Measurements from ENCODE around the gene NIPAL1. TPM values are rescaled to one million over a fixed set of nuclear protein-coding genes. Genes with fewer than 3 reads are reported as not detected.
"Not testable (repeated sequence)": the region's sequence is repeated elsewhere in the genome, so short reads cannot be mapped to it uniquely, and the experiment has no call there.

The NIPAL1 gene
- total RNA-seq, 1 experiment from 2014 or later = 7.1 TPM

GRCh38 chr4:48008021-48008596, 8.5 kb upstream of the NIPAL1 start:
- Mint-ChIP-seq H3K27ac (no peak overlapping the region), H3K9me3 (peaks cover 70% of the 10 kb centered on the region), H3K36me3 (peaks cover 78% of the 10 kb centered on the region), H3K27me3 (ENCODE audit: low read depth) (no peaks in the 10 kb centered on the region), H3K4me3 (no peak overlapping the region), H3K4me1 (peaks cover 20% of the 10 kb centered on the region)
- DNase-seq (ENCODE audit: low spot score) = no peak
- TF ChIP-seq OVOL2 (CRISPR knock-in tag; IDR thresholded peaks at IDR 0.05; ENCODE audit: borderline replicate concordance) (no peak), NFYB (CRISPR knock-in tag; conservative IDR thresholded peaks at IDR 0.05; ENCODE audit: low read depth) (no peak), PREB (CRISPR knock-in tag; IDR thresholded peaks at IDR 0.05; ENCODE audit: borderline replicate concordance) (no peak), SMAD3 (CRISPR knock-in tag; IDR thresholded peaks at IDR 0.05; ENCODE audit: borderline replicate concordance) (no peak), GTF2I (CRISPR knock-in tag; conservative IDR thresholded peaks at IDR 0.05) (no peak), MXD4 (CRISPR knock-in tag; IDR thresholded peaks at IDR 0.05; ENCODE audit: borderline replicate concordance) (no peak), PRDM15 (CRISPR knock-in tag; IDR thresholded peaks at IDR 0.05) (no peak)
- ATAC-seq = no peak
- ChIA-PET POLR2A (no interaction called here), CTCF (no interaction called here)

- CTCF ChIA-PET = interaction anchor here (0.8 kb wide), 1 partner anchor 174 kb away, joined by 3 read pairs; no protein-coding TSS in a partner anchor
- Mint-ChIP-seq H3K4me1 (peaks cover 26% of the 10 kb centered on the region), H3K9me3 (peaks cover 57% of the 10 kb centered on the region), H3K36me3 (peaks cover 68% of the 10 kb centered on the region), H3K27ac (peak overlapping the region; percentile 63; the same call in 1 of the 2 replicates)
- H3K4me3 Mint-ChIP-seq; ATAC-seq; DNase-seq (ENCODE audit: low spot score); H3K27me3 Mint-ChIP-seq (ENCODE audit: low read depth); POLR2A ChIA-PET: not testable (repeated sequence)
Measured at GRCh38 chr4:48010906-48011305, 5.7 kb upstream of the NIPAL1 start.

- no peak overlapping the region for H3K4me3 Mint-ChIP-seq
- ATAC-seq (no peak), DNase-seq (ENCODE audit: low spot score) (no peak)
- TF ChIP-seq MYBL2 (CRISPR knock-in tag; IDR thresholded peaks at IDR 0.05) (no peak), RELA (CRISPR knock-in tag; IDR thresholded peaks at IDR 0.05; ENCODE audit: borderline replicate concordance) (no peak), JUN (CRISPR knock-in tag; IDR thresholded peaks at IDR 0.05) (no peak), ATF1 (CRISPR knock-in tag; IDR thresholded peaks at IDR 0.05) (no peak), CTCF (IDR thresholded peaks at IDR 0.05) (no peak), ZNF219 (CRISPR knock-in tag; IDR thresholded peaks at IDR 0.05; ENCODE audit: borderline replicate concordance) (no peak), GRHL2 (CRISPR knock-in tag; IDR thresholded peaks at IDR 0.05; ENCODE audit: insufficient replicate concordance, severe bottlenecking) (no peak), MLX (CRISPR knock-in tag; IDR thresholded peaks at IDR 0.05) (no peak), ZNF671 (CRISPR knock-in tag; IDR thresholded peaks at IDR 0.05) (no peak), NFE2L1 (CRISPR knock-in tag; IDR thresholded peaks at IDR 0.05) (no peak), ZSCAN18 (CRISPR knock-in tag; IDR thresholded peaks at IDR 0.05) (no peak), CREM (CRISPR knock-in tag; IDR thresholded peaks at IDR 0.05) (no peak)
- peaks cover 3% of the 10 kb centered on the region; the same call in 1 of the 2 replicates for H3K27me3 Mint-ChIP-seq (ENCODE audit: low read depth)
- POLR2A ChIA-PET = no interaction called here
- H3K9me3 Mint-ChIP-seq = peaks cover 51% of the 10 kb centered on the region
- peak overlapping the region; percentile 68; the same call in 1 of the 2 replicates for H3K27ac Mint-ChIP-seq
- peaks cover 61% of the 10 kb centered on the region for H3K36me3 Mint-ChIP-seq
- CTCF ChIA-PET = no interaction called here
- H3K4me1 Mint-ChIP-seq = peaks cover 29% of the 10 kb centered on the region
Measured at GRCh38 chr4:48011722-48012121, 4.8 kb upstream of the NIPAL1 start.
